HG02973 (cell line): ENCODE measurements around the gene CYGB.
"Not testable (repeated sequence)": the region's sequence is repeated elsewhere in the genome, so short reads cannot be mapped to it uniquely, and the experiment has no call there.

Experiments used
- ATAC-seq: cut with Tn5 transposase; IDR thresholded peaks from one replicate; pipeline ENCODE4 v1.9.1; 2021; ENCODE audit warnings: moderate library complexity; ENCODE audit not compliant: unreplicated experiment

The CYGB gene

DNA sequence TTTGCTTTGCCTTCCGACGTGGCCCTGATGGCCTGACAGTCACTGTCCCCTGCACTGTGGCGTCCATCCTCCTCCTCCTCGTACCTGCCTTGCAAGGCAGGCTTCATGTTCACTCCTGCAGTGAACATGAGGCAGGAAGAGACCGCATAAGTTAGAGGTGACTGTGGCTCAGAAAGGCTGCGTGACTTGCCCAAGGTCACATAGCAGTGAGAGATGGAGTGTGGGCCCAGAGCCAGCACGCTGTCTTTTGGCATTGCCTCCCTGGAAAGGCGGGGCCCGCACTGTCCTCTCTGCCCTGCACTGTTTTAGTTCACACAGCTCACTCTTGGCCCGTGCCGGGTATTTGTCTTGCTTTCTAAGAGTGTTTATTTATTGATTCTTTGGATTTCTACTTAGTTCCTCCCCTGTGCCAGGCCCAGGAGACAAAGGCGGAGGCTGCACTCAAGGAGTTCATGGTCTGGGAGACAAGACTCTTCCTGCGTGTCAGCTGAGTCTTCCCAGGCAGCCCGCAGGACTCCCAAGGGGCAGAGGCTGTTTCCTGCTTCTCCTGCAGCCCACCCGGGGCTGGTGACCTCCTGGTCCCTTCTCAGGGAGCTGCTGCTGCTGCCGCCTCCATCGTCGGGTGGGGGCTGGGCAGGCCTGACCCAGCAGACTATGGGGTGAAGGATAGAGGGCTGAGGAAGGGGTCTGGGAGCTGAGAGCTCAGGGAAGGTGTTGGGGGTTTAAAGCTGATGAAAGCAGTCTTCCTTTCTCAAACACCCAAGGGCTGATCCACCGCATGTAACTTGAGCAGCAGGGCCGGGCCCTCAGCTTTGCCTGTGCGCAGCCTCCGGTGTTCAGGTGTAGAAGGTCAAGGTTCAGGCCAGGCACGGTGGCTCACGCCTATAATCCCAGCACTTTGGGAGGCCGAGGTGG, 12.7 kb downstream of the CYGB start:
- ATAC-seq, result no peak

DNA sequence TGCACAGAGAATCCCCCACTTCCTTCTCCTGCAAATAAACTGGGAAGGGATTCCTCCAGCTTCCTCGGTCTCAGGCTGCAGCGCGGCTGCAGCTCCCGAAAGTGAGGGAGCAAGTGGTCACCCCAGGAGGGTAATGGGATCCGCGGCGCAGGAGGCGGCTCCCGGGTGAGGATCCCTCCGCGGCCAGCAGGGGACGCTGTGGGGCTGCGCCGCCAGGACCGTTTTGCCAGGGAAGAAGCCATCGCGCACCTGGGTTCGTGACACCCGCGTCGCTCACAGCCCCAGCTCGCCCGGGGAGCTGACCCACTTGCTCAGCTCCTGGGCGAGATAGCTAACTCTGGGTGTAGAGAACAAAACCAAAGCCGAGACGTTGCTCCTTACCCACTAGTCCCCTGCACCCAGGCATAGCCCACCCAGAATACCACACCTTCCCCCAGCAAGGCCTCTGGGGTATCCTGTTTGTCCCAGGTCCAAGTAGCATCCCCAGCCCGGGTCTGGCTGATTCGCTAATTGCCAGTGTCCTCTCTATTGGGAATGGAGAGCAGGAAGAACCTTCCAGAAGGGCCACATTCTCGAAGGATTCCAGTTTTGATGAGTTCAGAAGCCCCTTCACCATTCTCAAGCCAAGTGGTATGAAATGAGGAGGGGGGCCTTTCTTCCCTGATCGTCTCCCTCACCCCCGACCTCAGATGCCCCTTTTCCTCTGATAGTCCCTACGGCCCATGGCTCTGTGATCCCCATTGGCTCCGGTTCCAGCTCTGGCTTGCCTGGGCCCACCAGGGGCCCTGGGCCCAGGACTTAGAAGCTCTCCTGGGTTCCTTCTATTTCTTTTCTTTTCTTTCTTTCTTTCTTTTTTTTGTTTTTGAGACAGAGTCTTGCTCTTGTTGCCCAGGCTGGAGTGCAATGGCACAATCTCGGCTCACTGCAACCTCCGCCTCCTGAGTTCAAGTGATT, 14.1 kb downstream of the CYGB start:
- ATAC-seq, result no peak

DNA sequence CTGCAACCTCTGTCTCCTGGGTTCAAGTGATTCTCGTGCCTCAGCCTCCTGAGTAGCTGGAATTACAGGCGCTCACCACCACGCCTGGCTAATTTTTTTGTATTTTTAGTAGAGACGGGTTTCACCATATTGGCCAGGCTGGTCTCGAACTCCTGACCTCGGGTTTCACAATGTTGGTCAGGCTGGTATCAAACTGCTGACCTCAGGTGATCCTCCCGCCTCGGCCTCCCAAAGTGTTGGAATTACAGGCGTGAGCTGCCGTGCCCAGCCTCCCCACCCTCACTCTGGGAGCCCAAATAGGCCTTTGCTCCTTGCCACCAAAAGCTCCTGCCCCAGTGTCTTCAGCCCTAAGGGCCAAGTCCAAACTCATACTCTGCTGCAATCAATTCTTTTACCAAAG, 15.8 kb downstream of the CYGB start:
- not testable (repeated sequence) for ATAC-seq

DNA sequence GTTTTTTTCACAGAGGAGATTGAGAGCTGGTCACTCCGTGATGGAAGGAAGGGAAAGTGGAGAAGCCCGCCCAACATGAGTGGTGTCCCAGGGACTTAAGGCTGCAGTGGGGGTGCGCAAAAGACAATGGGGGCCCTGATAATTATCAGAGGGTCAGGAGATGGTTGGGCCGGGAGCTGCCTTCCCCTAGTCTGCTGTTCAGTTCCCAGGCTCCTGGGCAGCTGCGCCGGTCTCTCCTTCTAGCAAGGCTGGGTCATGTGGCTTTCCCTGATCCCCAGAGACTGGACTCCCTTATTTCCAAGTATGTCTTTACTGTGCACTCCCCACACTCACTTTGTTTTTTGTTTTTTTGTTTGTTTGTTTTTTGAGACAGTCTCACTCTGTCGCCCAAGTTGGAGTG, 16.2 kb downstream of the CYGB start:
- ATAC-seq, result no peak

DNA sequence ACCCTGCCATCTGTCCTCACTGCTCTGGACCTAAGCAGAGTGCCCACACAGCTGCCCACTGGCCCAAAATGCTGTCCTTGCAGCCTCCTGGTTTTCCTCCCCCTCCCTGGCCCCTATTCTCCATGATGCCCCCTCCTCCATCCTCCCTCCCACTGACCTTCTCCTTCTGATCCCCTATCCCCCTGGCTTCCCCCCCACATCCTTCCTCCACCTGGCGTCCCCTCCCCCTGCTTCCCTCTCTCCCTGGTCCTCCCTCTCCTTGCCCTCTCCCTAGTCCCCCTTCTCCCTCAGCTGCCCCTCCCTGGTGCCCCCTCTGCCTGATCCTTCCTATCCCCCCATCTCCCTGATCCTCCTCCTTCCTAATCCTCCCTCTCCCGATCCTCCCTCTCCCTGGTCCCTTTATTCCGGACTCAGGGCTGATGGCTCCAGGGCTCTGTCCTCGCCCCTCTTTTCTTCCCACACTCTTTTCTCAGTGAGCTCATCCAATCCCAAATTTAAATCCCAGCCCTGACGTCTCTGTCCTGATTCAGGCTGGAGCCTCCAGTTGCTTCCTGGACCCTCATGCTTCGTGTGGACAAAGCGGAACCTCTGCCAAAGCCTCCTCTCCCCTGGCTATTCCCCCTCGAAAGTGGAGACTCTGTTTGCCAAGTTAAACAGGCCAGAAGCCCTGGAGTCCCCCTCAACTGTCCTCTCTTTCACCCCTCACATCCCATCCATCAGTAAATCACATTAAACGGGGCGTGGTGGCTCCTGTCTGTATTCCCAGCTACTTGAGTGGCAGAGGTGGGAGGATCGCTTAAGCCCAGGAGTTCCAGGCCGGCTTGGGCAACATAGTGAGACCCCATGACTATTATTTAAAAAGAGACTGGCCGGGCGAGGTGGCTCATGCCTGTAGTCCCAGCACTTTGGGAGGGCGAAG, 18.2 kb downstream of the CYGB start:
- no peak for ATAC-seq

DNA sequence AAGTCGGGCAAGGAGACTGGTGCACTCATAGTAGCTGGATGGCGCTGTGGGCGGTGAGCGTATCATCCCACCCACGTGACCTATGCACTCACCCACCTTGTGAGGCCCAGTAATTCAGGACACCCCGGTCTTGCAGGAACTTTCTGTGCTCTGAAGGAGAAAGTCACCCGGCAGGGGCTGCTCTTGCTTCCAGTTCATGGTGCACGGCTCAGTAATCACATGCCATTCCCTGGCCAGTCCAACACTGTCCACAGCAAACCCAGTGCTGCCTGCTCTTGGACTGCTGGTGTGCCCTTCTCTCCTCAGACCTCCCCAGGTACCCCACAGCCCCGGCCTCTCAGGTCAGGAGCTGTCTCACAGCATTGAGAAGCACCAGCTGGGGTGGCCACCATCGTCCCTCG, 19.9 kb downstream of the CYGB start:
- no peak for ATAC-seq

DNA sequence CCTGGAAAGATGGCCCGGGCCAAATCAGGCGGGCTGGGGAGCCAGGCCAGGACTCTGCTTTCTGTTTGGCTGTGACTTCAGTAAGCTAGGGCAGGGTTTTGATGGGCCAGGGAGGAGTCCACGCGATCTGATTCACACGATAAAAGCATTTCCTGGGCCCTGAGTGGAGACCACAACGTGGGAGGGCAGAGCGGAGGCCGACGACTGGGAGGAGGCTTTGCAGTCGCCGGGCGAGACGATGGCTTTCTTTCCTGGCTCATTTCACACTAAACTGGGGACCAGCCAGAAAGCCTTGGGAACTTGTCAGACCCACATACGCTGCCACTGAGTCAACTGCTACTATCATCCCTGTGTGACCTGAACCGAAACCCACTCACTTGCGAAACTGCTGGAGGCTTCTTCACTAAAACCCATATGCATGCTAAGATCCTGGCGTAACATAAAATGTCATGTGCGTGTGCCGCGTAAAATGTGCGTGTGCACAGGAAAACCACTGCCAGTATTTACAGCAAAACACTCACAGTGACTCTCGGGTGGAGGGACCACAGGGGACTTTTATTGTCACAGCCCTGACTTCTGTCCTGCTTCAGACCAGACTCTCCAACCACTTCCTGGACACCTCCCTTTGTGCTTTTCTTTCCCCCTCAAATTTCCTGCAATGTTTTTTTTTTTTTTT, 22.1 kb downstream of the CYGB start:
- peak; percentile 55 for ATAC-seq

DNA sequence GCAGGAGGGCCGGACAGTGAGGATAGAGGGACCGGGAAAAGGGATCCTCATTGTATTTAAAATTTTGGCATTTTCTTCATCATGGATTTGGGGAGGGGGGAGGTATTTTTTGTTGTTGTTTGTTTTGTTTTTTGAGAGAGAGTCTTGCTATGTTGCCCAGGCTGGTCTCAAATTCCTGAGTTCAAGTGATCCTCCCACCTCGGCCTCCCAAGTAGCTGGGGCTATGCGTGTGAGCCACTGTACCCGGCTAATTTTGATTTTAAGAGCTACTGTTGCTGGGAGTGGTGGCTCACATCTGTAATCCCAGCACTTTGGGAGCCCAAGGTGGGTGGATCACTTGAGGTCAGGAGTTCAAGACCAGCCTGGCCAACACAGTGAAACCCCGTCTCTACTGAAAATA, 23.2 kb downstream of the CYGB start:
- ATAC-seq, result not testable (repeated sequence)

DNA sequence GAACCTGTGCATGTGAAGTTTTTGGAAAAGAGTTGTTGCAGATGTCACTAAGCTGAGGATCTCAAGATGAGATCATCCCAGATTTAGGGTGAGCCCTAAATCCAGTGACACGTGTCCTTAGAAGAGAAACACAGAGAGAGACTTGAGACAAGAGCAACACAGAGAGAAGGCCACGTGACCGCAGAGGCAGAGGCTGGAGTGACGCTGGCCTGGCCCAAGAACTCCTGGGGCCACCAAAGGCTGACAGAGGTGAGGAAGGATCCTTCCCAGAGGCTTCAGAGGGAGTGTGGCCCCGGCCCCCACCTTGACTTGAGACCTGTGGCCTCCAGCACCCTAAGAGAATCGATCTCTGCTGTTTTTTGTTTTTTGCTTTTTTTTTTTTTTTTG, 24.2 kb downstream of the CYGB start:
- no peak for ATAC-seq

DNA sequence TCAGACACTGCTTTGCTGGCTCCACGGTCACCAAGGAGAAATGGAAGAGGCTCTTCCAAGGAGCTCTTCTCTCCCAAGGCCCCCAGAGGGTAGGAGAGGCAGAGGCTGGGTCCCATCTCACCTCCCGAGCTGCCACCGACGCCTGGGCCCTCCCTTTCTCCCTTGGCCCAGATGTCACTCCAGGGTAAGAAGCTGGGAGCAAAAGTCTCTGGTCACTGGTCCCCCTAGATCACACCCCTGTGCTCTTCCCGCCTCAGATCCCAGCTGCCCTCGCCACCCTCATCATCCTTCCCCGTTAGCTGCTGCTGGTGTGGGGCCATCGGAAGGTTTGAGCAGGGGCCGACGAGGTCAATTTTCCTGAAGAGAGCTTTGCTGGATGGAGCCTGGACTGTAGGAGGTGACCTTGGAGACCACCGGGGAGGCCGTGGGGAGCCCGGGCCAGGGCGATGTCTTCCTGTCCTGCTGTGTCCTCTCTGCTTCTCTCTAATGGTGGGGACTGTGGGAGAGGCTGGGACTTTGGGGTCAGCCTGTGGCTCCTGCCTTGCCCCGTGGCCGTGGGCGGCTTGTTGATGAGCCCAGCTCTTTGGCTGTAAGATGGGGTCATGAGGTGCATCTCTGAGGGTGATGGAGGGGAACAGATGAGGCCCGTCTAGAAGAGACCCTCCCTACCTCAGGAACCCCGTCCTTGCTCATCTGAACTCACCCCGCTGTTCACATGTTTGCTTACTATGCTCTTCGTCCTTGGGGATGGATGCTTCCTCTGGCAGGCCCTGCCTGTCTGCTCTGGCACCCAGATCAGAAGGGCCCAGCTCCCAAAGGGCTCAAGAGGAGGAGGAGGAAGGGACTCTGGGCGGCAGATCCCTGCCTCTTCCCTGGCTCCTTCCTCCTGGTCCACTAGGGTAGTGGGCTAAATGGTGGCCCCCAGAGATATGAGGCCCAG, 24.9 kb downstream of the CYGB start:
- no peak for ATAC-seq

DNA sequence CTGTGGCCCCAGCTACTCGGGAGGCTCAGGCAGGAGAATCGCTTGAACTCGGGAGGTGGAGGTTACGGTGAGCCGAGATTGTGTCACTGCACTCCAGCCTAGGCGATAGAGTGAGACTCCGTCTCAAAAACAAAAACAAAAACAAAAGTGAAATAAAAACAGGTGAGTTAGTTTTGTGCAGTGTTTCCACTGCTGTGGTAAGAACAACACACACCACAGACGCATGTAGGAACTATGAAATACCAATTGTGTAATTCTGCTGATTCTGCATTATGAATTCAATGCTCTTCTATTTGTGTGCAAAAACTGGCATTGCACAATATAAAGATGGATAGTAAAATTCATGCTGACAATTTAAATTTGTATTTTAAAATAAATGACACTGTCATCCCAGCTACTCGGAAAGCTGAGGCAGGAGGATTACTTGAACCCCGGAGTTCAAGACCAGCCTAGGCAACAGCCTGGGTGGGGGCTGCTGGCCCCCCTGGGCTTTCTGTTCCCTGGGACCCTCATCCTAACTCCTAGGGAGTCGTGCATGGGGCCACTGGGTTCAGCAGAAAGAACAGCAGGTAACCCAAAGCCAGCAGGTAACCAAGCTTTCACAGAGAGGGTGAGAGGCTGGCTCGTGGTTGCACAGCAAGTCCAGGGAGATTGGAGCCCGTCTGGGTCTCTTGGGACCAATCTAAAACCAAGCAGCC, 25.7 kb downstream of the CYGB start:
- ATAC-seq, result no peak

DNA sequence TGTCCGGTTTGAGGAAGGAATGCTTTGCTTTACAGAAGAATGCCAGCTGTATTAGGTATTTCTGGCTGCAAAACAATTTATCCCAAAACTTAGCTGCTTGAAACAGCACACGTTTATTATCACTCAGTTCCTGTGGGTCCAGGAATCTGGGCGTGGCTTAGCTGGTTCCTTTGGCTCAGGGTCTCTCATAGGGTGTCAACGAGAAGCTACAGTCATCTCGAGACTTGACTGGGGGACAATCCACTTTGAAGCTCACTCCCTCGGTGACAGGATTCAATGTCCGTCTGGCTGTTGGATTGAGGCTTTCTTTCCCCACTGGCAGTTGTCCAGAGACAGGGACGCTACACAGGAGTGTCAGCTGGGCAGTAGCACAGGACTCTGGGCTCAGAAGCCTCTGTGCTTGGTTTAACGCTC, 26.7 kb downstream of the CYGB start:
- no peak for ATAC-seq

DNA sequence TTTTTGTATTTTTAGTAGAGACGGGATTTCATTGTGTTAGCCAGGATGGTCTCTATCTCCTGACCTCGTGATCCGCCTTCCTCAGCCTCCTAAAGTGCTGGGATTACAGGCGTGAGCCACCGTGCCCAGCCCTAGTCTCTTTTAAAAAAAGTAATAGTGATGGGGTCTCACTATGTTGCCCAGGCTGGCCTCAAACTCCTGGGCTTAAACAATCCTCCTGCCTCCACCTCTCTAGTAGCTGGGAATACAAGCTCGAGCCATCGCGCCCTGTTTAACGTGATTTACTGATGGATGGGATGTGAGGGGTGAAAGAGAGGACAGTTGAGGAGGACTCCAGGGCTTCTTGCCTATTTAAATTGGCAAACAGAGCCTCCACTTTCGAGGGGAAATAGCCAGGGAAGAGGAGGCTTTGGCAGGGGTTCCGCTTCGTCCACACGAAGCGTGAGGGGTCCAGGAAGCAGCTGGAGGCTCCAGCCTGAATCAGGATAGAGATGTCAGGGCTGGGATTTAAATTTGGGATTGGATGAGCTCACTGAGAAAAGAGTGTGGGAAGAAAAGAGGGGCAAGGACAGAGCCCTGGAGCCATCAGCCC, 28.9 kb downstream of the CYGB start:
- not testable (repeated sequence) for ATAC-seq

DNA sequence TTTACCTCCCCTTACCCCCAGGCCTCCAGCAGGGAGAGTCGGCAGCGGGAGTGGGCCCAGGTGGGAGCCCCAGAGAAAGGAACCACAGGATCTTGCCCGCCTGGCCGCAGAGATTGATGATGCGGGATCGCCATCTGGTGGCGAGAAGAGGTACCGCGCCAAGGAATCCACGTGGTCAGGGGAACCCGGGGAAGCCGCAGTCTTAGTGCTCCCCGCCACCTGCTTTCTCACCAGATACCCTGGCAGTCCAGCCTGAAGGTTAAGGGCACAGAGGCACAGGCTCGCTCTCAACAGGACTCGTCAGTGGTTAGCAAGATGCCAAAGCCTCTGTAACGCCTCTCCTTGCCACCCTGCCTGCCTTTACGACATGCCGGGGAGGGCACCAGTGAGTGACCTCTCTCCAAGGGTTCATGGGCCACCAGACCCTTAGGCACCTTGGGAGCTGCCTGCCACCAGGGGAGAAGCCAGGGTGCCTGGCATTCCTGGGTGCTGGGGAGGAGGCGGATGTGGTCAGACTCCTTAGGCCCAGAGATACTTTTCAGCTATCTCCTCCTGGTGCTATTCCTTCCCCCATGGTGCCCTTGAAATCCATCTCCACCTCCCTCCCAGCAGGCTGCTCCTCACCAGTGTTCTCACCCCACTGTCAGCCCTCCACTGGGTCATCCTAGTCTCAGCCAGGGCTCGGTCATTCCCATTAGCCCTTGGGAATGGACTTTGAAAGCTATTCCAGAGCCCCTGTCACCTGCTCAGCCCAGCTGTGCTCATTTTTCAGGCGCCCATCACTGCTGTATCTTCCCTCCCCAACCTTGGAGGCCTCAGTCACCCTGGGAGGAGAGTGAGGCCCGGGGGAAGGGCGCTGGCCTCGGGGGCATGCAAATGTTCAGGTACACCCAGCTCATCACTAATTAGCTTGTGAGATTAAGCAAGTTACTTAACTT, 30.8 kb downstream of the CYGB start:
- ATAC-seq, result peak; percentile 39

DNA sequence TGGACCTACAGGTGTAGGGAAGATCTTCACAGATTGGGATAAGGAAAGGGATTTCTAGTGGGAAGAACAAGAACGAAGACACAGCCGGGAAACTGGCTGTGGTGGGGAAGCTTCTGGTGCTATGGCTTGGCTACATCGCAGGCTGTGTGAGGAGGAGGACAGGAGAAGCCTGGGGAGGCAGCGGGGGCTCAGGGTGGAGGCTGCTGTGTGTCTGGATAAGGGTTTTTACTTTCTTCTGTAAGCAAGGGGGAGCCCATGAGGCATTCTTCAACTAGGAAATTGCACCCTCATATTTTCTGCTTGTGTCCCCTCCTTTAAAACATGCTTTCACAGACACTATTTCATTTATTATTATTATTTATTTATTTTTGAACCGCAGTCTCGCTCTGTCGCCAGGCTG, 33.4 kb downstream of the CYGB start:
- no peak for ATAC-seq

DNA sequence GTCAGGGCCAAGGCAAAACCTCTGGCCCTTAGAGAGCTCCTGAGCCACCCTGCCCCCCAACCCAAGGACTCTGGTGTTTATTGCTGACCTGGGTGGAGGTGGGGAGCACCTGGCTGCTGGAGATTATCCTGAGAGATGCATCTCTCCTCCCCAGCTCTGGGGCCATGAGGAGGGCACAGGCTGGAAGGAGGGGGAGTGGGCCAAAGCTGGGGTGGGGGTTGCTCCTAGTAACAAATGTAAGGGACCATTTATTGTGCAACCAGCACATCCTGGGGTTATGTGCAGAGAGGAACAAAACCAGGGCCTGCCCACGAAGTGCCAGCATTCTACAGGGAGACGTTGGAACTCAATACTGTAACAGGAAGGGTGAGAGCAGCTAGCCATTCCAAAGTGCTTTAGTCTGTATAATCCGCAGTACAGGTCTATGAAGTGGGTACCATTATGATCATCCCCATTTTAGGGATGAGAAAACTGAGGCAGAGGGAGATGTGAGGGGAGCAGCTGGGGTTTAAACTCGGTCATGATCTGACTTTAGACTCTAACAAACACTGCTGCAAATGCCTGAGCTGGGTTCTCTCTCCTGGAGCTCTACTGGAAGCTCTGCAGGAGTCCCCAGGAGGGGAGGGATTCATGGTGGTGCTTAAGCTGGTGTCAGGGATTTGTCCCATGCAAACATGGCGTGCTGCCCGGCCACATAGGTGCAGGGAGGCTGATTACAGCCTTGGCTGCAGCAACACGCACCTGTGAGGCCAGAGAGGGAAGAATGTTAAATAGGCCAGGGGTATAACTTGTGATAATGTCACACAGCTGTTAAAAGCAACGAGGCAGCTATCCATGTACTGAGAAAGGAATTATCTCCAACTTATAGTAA, 34.9 kb downstream of the CYGB start:
- no peak for ATAC-seq
